ENCODE data around the gene IL1RAPL2. TPM values are rescaled to one million over a fixed set of nuclear protein-coding genes. Genes with fewer than 3 reads are reported as not detected.

Gene IL1RAPL2
- total RNA-seq, 1 donor from 2014 or later, result not detected

DNA sequence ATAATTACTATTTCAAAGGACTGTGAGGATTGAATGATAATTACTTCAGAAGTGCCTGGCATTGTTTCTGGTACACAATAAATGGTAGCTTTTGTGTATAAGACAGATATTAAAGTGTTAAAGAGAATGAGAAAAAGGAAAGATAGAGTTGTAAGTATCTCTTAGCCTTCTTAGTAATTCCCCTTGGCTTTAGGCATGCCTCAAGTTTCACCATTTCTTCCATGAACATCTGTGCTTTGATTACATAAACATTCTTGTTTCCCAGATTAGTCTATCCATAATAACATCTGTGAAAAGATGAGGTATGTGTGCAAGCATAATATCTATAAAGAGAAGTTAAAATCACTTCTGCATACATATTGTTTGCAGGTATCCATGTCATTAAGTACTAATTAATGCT is 885.4 kb downstream of the IL1RAPL2 start:
- intact Hi-C loops (cut with DNase I), result no loop called here
- no peaks in the 10 kb centered on the region for H3K9me3 ChIP-seq
- no peak overlapping the region for H3K4me3 ChIP-seq
- TF ChIP-seq, protein P1, sequence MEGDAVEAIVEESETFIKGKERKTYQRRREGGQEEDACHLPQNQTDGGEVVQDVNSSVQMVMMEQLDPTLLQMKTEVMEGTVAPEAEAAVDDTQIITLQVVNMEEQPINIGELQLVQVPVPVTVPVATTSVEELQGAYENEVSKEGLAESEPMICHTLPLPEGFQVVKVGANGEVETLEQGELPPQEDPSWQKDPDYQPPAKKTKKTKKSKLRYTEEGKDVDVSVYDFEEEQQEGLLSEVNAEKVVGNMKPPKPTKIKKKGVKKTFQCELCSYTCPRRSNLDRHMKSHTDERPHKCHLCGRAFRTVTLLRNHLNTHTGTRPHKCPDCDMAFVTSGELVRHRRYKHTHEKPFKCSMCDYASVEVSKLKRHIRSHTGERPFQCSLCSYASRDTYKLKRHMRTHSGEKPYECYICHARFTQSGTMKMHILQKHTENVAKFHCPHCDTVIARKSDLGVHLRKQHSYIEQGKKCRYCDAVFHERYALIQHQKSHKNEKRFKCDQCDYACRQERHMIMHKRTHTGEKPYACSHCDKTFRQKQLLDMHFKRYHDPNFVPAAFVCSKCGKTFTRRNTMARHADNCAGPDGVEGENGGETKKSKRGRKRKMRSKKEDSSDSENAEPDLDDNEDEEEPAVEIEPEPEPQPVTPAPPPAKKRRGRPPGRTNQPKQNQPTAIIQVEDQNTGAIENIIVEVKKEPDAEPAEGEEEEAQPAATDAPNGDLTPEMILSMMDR (IDR thresholded peaks at IDR 0.05), result no peak
- H3K4me1 ChIP-seq, result no peaks in the 10 kb centered on the region
- no peaks in the 10 kb centered on the region for H3K36me3 ChIP-seq
- no peaks in the 10 kb centered on the region for H3K27me3 ChIP-seq
- no peak for DNase-seq (ENCODE audit: low spot score in 2 of 2)
- no peak overlapping the region for H3K27ac ChIP-seq

DNA sequence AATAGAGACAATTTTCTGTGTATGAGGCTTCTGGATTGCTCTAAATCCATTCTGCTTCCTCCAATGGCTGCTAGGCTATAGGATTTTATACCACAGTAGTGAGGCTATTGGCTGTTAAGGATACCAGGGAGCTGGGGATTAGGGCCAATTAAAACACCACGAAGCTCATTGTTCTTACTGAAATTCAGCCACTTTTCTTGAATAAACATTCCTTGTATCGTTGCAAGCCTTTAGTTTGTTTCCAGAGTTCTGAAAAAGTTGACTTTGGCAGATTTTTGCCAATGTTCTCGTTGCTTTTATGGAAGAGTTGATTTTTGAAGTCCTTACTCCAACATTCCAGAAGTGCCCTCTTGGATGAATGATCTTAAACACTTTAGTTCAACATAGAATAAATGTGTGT is 892.8 kb downstream of the IL1RAPL2 start:
- H3K27me3 ChIP-seq, result no peaks in the 10 kb centered on the region
- intact Hi-C loops (cut with DNase I), result no loop called here
- H3K9me3 ChIP-seq, result no peaks in the 10 kb centered on the region
- no peaks in the 10 kb centered on the region for H3K36me3 ChIP-seq
- no peaks in the 10 kb centered on the region for H3K4me1 ChIP-seq
- no peak for DNase-seq (ENCODE audit: low spot score in 2 of 2)
- TF ChIP-seq, protein P1 (IDR thresholded peaks at IDR 0.05), result no peak
- no peak overlapping the region for H3K27ac ChIP-seq
- no peak overlapping the region for H3K4me3 ChIP-seq

DNA sequence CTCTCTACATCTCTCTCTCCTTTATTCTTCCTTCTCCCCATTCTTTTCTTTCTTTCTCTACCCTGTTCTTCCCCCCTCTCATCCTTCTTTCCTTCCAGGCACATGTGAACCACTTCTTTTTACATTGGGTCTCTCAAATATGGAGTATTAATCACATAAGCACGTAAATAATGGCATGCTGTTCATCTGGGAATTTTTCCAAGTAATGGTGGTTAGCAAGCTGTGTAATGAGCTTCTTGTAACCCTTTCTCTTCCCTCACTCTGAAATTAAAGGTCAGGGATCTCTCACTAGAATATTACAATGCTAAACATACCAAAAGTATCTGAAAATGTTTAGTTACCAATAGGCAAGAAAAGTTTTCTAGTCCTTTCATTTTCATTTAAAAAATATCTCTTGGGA is 894.4 kb downstream of the IL1RAPL2 start:
- Histone ChIP-seq H3K4me1 (no peaks in the 10 kb centered on the region), H3K9me3 (no peaks in the 10 kb centered on the region), H3K4me3 (no peak overlapping the region), H3K27me3 (no peaks in the 10 kb centered on the region), H3K27ac (no peak overlapping the region), H3K36me3 (no peaks in the 10 kb centered on the region)
- TF ChIP-seq, protein P1 (IDR thresholded peaks at IDR 0.05), result no peak
- intact Hi-C loops (cut with DNase I), result no loop called here
- no peak for DNase-seq (ENCODE audit: low spot score in 2 of 2)

DNA sequence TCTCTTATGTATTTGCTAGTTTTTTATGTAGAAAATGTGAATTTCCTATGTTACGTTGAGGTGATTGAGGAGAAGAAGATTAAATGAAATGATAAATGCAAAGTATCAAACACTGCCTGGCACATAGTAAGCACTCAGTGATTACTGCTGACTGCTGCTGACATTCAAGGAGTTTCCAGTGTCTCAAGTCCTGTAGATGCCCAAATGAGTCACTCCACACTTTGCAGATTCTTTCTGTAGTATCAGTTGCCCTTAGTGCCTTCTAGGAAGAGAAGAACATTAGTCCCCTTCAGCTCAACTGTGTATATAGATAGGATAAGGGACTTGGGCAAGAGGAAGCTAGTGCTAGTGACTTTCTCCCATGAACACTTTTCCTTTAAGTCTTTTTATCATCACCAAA is 895.0 kb downstream of the IL1RAPL2 start:
- intact Hi-C loops (cut with DNase I), result no loop called here
- no peak overlapping the region for H3K27ac ChIP-seq
- TF ChIP-seq, protein P1 (IDR thresholded peaks at IDR 0.05), result no peak

DNA sequence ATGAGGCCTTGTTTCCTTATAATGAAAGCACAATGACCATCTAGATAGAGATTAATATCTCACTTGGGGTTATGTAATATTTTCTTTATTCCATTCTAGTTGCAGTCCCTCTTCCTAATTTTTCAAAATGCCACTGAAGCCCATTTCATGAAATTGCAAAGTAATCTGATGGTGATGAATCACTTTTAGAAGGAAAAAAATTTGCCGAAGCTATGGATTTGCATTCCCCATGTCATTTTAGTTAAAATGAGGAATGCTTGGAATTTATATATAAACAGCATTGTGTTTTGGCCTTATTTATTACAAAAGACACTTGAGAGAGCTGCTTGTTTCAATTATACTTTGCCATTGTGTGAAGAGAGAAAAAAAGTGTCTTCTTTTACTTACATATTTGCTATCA is 896.2 kb downstream of the IL1RAPL2 start:
- H3K4me1 ChIP-seq, result no peaks in the 10 kb centered on the region
- no peak for DNase-seq (ENCODE audit: low spot score in 2 of 2)
- no peaks in the 10 kb centered on the region for H3K9me3 ChIP-seq
- no peaks in the 10 kb centered on the region for H3K27me3 ChIP-seq
- no peak overlapping the region for H3K4me3 ChIP-seq
- H3K36me3 ChIP-seq, result no peaks in the 10 kb centered on the region
- TF ChIP-seq, protein P1 (IDR thresholded peaks at IDR 0.05), result no peak
- intact Hi-C loops (cut with DNase I), result no loop called here
- H3K27ac ChIP-seq, result no peak overlapping the region

More for the DNA sequence above, 895.0 kb downstream of the IL1RAPL2 start:
- Histone ChIP-seq H3K4me3 (no peak overlapping the region), H3K4me1 (no peaks in the 10 kb centered on the region), H3K9me3 (no peaks in the 10 kb centered on the region), H3K36me3 (no peaks in the 10 kb centered on the region), H3K27me3 (no peaks in the 10 kb centered on the region)
- DNase-seq (ENCODE audit: low spot score in 2 of 2), result no peak

DNA sequence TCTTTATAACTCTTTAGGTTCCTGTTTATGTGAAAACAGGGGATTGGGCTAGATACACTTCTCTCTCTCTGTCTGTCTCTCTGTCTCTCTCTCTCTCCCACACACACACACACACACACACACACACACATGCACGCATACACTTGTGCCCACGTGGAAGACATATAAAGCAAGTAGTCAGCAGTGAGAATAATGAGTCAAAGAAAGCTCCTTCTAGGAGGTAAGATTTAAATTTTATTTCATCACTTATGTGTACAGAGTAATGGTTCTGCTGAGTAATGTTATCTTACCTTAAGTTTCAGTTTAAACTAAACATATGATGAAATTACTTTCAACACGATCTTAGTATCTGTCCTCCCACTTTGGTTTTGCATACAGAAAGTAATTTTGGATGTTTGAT is 897.5 kb downstream of the IL1RAPL2 start:
- Histone ChIP-seq H3K9me3 (no peaks in the 10 kb centered on the region), H3K4me3 (no peak overlapping the region), H3K27me3 (no peaks in the 10 kb centered on the region), H3K4me1 (no peaks in the 10 kb centered on the region), H3K36me3 (no peaks in the 10 kb centered on the region), H3K27ac (no peak overlapping the region)
- intact Hi-C loops (cut with DNase I), result no loop called here
- DNase-seq (ENCODE audit: low spot score in 2 of 2), result no peak
- TF ChIP-seq, protein P1 (IDR thresholded peaks at IDR 0.05), result no peak
